ENCODE measurements around the gene MED13L.
A peak's percentile ranks its signal among the peaks of the same experiment; 100 is the strongest.

The MED13L gene

DNA sequence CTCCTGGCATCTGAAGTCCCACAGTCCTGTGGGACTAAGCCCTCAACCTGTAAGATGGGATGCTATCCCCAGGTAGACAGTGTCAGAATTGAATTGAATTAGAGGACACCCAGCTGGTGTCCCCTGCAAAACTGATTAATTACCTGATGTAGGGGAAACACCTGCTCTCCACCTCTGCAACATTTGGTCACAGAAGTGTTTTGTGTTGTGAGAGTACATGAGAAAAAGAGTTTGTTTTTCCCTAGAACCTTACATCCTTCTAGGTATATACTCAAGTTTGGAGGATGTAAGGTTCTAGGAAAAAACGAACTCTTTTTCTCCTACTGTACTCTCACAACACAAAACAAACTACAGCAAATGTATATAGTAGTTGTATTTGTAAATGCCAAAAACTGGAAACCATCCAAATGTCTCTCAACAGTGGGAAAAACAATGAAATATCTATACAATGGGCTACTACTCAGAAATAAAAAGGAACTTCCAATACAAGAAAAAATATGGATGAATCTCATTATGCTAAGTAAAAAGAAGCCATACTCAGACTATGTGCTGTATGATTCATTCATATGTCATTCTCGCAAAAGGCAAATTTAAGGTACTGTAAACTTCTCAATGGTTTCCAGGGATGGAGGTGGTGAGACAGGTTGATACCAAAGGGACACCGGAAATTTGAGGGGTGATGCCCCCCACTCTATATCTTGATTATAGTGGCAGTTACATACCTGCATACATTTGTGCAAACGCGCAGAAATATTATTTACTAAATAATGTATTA, 160.7 kb downstream of the MED13L start:
- Histone ChIP-seq H3K36me3 (ENCODE audit: low read depth) (no peaks in the 10 kb centered on the region), H3K9me3 (ENCODE audit: severe bottlenecking) (no peaks in the 10 kb centered on the region), H3K4me3 (ENCODE audit: severe bottlenecking) (no peak overlapping the region), H3K27ac (ENCODE audit: poor library complexity, severe bottlenecking) (no peak overlapping the region), H3K4me1 (ENCODE audit: insufficient read depth, poor library complexity, severe bottlenecking) (peaks cover 26% of the 10 kb centered on the region), H3K27me3 (ENCODE audit: insufficient read depth, poor library complexity, severe bottlenecking) (no peaks in the 10 kb centered on the region)
- ATAC-seq (ENCODE audit: low read depth): peak; percentile 67
- DNase-seq (ENCODE audit: low spot score): no peak
- TF ChIP-seq, protein P1, sequence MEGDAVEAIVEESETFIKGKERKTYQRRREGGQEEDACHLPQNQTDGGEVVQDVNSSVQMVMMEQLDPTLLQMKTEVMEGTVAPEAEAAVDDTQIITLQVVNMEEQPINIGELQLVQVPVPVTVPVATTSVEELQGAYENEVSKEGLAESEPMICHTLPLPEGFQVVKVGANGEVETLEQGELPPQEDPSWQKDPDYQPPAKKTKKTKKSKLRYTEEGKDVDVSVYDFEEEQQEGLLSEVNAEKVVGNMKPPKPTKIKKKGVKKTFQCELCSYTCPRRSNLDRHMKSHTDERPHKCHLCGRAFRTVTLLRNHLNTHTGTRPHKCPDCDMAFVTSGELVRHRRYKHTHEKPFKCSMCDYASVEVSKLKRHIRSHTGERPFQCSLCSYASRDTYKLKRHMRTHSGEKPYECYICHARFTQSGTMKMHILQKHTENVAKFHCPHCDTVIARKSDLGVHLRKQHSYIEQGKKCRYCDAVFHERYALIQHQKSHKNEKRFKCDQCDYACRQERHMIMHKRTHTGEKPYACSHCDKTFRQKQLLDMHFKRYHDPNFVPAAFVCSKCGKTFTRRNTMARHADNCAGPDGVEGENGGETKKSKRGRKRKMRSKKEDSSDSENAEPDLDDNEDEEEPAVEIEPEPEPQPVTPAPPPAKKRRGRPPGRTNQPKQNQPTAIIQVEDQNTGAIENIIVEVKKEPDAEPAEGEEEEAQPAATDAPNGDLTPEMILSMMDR (IDR thresholded peaks at IDR 0.05; ENCODE audit: poor library complexity, severe bottlenecking): no peak

DNA sequence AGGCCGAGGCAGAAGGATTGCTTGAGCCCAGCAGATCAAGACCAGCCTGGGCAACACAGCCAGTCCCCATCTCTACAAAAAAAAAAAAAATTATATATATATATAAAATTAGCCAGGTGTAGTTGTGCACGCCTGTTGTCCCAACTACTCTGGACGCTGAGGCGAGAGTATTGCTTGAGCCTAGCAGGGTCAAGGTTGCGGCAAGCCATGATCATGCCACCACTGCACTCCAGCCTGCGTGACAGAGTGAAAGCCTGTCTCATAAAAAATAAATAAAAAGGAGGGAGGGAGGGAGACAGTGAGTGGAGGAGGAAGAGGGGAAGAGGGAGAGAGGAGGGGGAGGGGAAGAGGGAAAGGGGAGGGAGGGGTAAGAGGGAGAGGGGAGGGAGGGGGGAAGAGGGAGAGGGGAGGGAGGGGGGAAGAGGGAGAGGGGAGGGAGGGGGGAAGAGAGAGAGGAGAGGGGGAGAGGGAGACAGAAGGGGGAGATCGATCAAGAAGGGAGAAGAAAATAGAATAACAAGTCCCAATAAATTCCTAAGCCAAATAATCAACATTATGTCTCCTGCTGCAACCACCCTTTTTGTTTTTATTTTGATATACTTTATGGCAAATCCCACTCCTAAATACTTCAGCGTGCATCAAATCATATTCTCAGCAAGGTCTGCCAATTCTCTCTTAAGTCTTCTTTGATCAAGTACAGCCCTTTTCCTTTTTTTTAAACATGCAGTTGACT, 163.9 kb downstream of the MED13L start:
- DNase-seq (ENCODE audit: low spot score) (no peak), ATAC-seq (ENCODE audit: low read depth) (no peak)
- Histone ChIP-seq H3K4me3 (ENCODE audit: severe bottlenecking) (no peak overlapping the region), H3K4me1 (ENCODE audit: insufficient read depth, poor library complexity, severe bottlenecking) (peaks cover 14% of the 10 kb centered on the region), H3K9me3 (ENCODE audit: severe bottlenecking) (no peaks in the 10 kb centered on the region), H3K27me3 (ENCODE audit: insufficient read depth, poor library complexity, severe bottlenecking) (no peaks in the 10 kb centered on the region), H3K36me3 (ENCODE audit: low read depth) (no peaks in the 10 kb centered on the region), H3K27ac (ENCODE audit: poor library complexity, severe bottlenecking) (no peak overlapping the region)
- TF ChIP-seq, protein P1 (IDR thresholded peaks at IDR 0.05; ENCODE audit: poor library complexity, severe bottlenecking): no peak

DNA sequence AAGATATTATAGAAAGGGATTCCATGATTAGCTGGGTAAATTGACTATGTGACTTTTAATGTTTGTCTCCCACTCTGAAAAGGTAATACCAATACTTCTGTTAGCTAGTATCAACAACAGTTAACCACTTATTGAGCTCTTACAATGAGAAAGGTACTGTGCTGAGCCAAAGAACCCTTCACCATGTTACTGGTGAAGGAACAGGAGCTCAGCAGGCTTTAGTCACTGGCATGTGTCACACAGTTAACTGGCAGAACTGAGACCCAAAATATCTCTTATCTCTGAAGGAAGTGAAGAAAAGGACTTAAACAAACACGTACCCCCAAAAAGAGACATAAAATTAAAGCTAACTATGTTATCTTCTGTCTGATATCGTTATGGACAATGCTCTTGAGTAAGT, 170.6 kb downstream of the MED13L start:
- TF ChIP-seq, protein P1 (IDR thresholded peaks at IDR 0.05; ENCODE audit: poor library complexity, severe bottlenecking): no peak
- Histone ChIP-seq H3K27ac (ENCODE audit: poor library complexity, severe bottlenecking) (no peak overlapping the region), H3K27me3 (ENCODE audit: insufficient read depth, poor library complexity, severe bottlenecking) (no peaks in the 10 kb centered on the region), H3K4me1 (ENCODE audit: insufficient read depth, poor library complexity, severe bottlenecking) (no peaks in the 10 kb centered on the region), H3K36me3 (ENCODE audit: low read depth) (no peaks in the 10 kb centered on the region), H3K9me3 (ENCODE audit: severe bottlenecking) (no peaks in the 10 kb centered on the region), H3K4me3 (ENCODE audit: severe bottlenecking) (no peak overlapping the region)
- no peak for ATAC-seq (ENCODE audit: low read depth)
- DNase-seq (ENCODE audit: low spot score): no peak

DNA sequence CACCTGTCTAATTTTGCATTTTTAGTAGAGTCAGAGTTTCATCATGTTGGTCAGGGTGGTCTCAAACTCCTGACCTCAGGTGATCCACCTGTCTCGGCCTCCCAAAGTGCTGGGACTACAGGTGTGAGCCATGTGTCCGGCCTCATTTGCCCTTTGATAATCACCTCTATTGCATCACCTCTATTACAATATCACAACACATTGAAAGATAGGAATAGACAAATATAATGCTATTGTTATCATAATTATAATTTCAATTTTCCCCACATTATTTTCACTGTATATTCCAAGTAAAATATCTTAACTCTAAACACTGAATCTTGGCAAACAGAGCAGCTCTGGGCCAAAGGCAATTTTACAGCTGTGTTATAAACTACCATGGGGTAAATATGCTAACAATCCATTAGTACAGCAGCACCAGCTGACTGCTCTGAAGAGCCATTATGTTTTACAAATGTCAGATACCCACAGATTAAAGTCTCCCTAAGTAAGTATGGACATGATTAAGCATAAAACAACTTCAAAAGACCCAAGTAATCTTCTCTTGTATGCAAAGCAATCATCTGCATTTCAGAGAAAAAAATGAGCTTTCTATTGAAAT, 173.2 kb downstream of the MED13L start:
- H3K36me3 ChIP-seq (ENCODE audit: low read depth): no peaks in the 10 kb centered on the region
- TF ChIP-seq, protein P1 (IDR thresholded peaks at IDR 0.05; ENCODE audit: poor library complexity, severe bottlenecking): no peak
- H3K4me3 ChIP-seq (ENCODE audit: severe bottlenecking): no peak overlapping the region
- H3K4me1 ChIP-seq (ENCODE audit: insufficient read depth, poor library complexity, severe bottlenecking): no peaks in the 10 kb centered on the region
- DNase-seq (ENCODE audit: low spot score) (no peak), ATAC-seq (ENCODE audit: low read depth) (no peak)
- no peaks in the 10 kb centered on the region for H3K9me3 ChIP-seq (ENCODE audit: severe bottlenecking)
- H3K27ac ChIP-seq (ENCODE audit: poor library complexity, severe bottlenecking): no peak overlapping the region
- H3K27me3 ChIP-seq (ENCODE audit: insufficient read depth, poor library complexity, severe bottlenecking): no peaks in the 10 kb centered on the region
